SK-N-DZ (cell line): ENCODE data around the gene SGSM2.

ENCODE experiments used
- DNase-seq: peaks from one replicate; pipeline ENCODE4 v3.0.0-alpha.2; 2015; ENCODE audit warnings: low spot score

SGSM2 gene

GRCh38 chr17:2387086-2388019 lies 50.1 kb downstream of the SGSM2 start:
- DNase-seq: no peak

GRCh38 chr17:2388020-2388682 lies 50.9 kb downstream of the SGSM2 start:
- no peak for DNase-seq

GRCh38 chr17:2388683-2389055 lies 51.4 kb downstream of the SGSM2 start:
- DNase-seq: no peak

- DNase-seq: no peak
Measured at GRCh38 chr17:2390199-2390836, 53.0 kb downstream of the SGSM2 start.

- DNase-seq: no peak
Measured at GRCh38 chr17:2391597-2392251, 54.4 kb downstream of the SGSM2 start.

GRCh38 chr17:2392252-2393173 lies 55.2 kb downstream of the SGSM2 start:
- DNase-seq: peak; percentile 96

GRCh38 chr17:2393174-2393953 lies 56.1 kb downstream of the SGSM2 start:
- DNase-seq: peak; percentile 87

- DNase-seq: no peak
Measured at GRCh38 chr17:2393954-2394749, 56.9 kb downstream of the SGSM2 start.

GRCh38 chr17:2394775-2395201 lies 57.5 kb downstream of the SGSM2 start:
- DNase-seq: no peak

GRCh38 chr17:2395258-2396181 lies 58.2 kb downstream of the SGSM2 start:
- DNase-seq: peak; percentile 65

- DNase-seq: no peak
Measured at GRCh38 chr17:2396192-2396567, 58.9 kb downstream of the SGSM2 start.

- DNase-seq: peak; percentile 99
Measured at GRCh38 chr17:2396568-2397246, 59.4 kb downstream of the SGSM2 start.

GRCh38 chr17:2397247-2398171 lies 60.2 kb downstream of the SGSM2 start:
- DNase-seq: no peak

- DNase-seq: no peak
Measured at GRCh38 chr17:2398182-2398581, 60.9 kb downstream of the SGSM2 start.

GRCh38 chr17:2398655-2399571 lies 61.6 kb downstream of the SGSM2 start:
- no peak for DNase-seq
